ENCODE data around the gene SPATA20.

Gene SPATA20

DNA sequence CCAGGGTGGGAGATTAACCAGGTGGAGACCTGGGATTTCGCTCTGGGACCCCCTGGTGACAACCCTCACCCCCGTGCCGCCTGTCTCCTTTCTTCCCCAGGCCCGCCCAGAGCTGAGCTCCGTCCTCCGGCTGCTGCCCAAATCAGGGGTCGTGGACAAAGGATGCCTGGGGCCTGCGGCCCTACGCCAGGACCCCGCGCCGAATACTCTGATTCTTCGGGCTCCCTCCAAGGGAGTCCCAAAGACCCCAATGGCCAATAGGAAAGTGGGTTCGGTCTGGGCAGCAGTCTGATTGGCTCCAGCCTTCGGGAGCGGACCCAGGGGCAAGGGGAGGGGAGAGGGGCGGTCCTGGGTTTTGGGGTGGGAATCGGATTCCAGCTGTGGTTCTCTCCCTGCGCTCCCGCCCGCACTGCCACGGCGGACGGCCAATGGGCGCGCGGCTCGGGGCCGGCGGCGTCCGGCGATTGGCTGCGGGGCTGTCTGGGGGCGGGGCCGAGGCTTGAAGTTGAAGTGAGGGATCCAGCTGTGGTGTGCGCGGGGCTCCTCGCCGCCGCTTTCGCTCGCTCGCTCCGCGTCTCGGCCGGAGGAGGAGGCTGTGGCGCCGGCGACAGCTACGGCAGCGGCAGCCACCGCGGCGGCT lies 13.3 kb downstream of the SPATA20 start, which contains the start of gene CACNA1G:
Gene CACNA1G (plus strand): TSS at position 531 of the 640 bp plus-strand sequence. CDS start 745 bp downstream, outside the sequence.
- DNase-seq, result peak; percentile 72 to 97

DNA sequence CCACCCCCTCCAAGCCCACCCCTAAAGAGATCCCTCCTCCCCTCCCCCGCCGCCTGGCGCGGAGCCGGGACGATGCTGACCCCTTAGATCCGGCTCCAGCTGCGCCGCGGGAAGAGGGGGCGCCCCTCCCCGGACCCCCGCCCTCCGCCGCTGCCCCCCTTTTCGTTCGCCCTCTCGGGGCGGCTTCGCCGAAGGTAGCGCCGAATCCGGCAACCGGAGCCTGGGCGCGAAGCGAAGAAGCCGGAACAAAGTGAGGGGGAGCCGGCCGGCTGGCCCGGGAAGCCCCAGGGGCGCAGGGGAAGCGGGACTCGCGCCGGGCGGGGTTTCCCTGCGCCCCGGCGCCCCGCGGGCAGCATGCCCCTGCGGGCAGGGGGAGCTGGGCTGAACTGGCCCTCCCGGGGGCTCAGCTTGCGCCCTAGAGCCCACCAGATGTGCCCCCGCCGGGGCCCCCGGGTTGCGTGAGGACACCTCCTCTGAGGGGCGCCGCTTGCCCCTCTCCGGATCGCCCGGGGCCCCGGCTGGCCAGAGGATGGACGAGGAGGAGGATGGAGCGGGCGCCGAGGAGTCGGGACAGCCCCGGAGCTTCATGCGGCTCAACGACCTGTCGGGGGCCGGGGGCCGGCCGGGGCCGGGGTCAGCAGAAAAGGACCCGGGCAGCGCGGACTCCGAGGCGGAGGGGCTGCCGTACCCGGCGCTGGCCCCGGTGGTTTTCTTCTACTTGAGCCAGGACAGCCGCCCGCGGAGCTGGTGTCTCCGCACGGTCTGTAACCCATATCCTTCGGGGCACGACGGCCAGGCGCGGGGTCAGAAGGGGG lies 14.2 kb downstream of the SPATA20 start:
- peak in 1 of 2 experiments; percentile 58 for DNase-seq

DNA sequence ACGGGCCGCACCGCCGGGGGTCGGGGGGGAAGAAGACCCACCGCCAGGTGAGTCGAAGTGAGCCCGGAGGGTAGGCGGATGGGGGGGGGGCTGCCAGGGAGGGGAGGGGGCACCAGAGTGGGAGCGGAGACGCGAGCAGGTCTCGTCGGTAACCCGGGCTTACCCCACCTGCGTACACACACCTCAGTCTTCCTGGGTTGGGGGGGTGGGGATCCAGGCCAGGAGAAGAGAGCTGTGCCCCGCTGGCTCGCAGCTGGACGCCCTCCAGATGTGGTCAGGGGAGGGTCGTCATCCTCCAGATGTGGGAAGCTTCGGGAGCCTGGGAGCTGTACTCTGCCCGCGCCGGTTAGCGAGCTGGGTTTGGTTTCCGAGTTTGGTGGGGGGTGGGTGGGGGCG lies 14.8 kb downstream of the SPATA20 start:
- DNase-seq, result peak in 1 of 2 experiments; percentile 51

DNA sequence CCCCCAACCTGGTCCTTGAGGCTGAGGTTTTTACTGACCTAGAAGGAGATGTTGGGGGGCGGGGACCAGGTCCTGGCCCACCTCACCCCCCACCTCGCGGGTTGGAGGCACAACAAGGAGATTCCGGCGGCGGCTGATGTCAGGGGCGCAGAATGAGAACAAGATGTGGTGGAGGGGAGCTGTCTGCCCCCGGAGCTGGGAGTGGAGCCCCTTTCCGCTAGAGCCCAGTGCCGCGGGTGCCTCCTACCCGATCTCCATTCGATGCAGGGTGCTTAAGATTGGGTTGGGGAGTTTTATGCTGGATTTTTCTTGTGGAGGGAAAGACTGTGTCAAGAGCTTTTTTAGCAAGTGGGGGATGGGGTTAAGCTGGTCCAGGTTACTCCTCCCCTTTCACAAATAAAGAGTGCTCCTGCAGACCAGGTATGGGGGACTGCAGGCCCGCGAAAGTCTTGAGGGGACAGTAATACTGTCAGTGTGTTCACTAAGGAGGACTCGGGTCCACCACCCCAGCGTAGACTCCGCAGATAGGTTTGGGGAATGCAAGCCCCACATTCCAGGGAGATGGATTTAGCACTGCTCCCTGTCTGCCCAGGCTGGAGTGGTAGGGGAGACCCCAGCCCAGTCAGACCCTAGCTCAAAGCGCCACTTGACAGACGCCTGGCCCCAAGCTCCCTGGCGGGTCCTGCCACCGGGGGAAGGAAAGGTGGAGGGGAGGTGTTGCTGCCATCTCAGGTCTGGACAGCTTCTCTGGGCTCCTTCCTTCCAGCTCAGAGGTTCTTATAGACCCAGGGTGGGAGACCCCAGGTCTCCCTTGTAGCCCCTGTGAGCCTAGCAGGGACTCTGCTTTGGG lies 15.5 kb downstream of the SPATA20 start:
- no peak for DNase-seq

DNA sequence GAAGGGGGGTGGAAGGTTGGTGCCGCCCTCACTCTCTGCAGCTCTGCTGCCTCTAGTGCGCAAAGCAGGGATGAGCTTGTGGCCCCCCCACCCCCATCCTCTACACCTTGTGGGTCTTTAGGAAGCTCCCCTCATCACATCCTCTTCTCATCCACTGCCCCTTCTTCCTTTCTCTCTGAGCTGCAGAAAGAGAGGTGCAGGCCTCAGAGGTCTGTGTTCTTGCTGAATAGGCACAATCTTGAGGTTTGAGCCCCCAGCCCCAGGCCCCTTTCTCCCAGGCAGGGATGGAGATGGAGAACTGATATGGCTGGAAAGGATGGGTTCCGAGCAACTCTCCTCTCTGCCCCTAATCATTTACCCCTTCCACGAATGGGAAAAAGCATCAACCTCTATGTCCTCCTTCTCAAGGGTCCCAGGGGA lies 16.1 kb downstream of the SPATA20 start:
- DNase-seq, result no peak

DNA sequence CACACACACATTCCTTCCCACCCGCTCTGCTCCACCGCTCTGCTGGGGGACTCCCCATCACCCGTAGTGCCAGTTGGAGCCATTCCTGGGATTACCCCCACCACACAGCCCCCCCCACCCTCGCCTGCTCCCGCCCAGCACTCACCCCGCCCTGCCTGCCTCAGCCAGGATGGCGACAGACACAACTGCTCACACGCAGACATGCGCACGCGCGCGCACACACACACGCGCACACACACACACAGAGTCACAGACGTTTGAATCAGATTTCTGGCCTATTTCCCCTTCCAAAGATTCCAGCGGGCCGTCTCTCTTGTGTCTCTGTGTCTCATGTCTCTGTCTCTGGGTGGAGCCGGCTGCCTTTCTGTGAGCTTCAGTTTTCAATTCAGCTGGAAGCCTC lies 17.9 kb downstream of the SPATA20 start:
- peak; percentile 28 to 55 for DNase-seq

DNA sequence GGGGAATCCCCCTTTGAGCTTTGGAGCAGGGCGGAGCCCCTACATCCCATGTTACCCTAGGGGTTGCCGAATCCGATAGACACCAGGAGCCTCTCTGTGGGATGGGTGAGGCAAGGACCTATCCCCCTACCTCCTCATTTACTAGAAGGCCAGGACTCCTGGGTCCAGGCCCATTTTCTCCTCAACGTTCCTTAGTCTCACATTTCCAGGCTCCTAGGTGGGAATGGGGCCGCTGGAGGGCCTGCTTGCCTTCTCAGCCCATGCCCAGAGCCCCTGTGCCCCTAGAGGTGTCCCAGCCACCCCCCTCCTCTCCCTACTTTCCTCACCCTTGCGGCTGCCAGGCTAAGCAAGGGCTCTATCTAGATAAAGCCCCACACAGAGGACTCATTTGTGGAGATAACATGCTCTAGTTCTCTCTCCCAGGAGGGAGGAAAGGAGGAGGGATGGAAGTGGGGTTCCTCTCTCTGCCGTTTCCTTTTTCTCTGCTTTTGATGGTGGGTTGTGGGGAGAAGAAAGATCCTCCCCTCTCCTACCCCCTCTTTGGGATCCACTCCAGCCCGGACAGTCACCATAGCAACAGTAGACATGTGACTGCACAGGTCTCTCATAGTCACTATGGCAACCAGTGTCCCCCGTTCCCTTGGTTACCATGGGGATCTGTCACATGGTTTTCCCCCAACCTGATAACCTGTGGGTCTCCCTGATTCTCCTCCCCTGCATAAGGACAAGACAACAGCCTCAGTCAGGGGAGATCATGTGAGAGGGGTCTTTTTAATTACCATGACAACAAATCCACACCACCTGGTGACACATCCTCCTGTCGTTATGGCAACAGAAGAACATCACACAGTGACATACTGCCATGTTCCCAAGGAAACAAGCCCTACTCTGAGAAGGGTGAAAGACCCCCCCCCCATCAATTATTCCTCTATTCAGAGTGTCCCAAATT lies 18.7 kb downstream of the SPATA20 start:
- DNase-seq, result peak in 1 of 2 experiments; percentile 39

DNA sequence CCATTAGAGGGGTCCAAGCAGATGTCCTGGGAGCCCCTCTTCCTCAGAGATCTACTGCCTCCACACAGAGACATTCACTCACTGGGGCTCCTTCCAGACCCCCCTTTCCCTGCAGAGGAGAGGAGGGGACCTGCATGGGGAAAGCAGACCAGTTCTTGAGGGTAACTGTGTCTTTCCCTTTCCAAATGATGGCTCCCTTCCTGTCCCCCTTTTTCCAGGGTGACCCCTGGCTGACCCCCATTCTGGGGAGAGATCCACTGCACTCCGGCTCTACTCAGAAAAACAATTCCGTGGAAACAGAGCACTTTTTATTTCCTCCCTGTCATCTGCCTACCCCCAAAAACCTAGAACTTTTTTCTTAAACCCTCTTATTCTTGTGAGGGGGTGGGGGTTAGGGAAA lies 19.9 kb downstream of the SPATA20 start:
- DNase-seq, result no peak

DNA sequence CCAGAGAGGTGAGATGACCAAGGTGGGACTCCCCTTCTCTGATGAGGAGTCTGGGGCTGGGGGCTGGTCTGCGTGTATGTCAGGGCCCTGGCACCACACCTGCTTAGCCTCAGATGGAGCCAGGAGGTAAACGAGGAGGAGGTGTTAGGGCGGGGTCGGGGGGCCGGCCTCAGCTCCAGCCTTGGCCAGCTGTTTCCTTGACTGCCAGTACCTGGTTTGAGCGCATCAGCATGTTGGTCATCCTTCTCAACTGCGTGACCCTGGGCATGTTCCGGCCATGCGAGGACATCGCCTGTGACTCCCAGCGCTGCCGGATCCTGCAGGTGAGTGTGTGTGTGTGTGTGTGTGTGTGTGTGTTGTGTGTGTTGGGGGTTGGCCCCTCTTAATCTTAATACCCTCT lies 21.7 kb downstream of the SPATA20 start:
- no peak for DNase-seq

DNA sequence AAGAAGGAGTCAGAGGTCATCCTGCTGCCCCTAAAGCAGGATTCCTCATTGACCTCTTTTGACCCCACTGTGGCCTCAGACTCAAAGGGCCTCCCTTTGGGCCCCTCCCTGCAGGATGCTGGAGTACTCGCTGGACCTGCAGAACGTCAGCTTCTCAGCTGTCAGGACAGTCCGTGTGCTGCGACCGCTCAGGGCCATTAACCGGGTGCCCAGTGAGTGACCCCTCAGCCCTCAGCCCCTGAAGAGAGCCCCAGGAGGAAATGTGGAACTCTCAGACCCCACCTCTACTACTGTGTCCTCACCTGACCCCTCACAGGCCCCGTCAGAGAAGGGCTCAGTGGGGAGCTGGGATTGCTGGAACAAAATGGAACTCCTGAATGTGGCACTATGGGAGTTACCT lies 22.6 kb downstream of the SPATA20 start:
- no peak for DNase-seq

DNA sequence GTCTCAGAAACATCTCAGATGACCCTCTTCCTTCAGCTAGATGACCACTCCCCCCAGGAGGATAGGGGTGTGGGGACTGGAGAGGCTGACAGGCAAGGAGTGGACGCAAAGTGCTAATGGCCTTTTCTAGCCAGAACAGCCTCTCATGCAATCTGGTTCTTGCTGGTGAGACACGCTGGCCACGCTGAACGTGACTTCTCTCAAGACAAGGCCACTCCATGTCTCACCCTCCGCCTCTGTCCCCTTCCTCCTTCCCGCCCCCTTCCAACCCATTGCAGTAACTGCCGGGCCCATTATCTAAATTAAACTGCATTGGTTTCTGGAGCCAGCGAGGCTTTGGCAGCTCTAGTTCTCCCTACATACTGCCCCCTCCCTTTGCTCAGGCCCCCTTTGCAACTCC lies 23.1 kb downstream of the SPATA20 start:
- no peak for DNase-seq

DNA sequence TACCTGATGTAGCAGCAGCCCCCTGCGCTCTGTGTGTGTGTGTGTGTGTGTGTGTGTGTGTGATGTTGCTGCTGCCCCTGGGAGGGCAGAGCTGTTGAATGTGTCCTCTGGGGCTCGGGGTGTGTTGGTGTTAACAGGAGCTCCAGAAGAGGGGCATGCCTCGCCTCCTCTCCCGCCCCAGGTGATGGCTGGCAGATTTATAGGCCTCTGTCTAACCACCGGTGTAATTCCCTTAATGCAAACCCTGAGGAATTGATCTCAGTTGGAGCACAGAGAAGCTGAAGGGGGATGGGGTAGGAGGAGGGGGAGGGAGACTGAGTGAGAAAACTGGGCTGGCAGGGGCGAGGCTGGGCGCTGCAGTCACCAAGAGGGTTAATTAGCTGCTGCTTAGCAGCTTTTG lies 23.6 kb downstream of the SPATA20 start:
- DNase-seq, result peak in 1 of 2 experiments; percentile 39

DNA sequence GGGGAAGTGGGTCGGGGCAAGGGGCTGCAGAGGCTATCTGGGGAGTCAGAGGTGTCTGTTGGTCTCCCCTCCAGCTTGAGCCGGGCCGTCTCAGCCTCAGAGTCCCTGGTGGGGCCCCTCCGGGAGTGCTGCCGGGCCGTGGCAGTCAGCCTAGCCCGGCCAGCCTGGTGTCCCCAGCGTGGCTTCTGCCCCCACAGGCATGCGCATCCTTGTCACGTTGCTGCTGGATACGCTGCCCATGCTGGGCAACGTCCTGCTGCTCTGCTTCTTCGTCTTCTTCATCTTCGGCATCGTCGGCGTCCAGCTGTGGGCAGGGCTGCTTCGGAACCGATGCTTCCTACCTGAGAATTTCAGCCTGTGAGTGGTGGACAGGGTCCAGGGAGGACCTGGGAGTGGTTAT lies 24.7 kb downstream of the SPATA20 start:
- DNase-seq, result no peak

DNA sequence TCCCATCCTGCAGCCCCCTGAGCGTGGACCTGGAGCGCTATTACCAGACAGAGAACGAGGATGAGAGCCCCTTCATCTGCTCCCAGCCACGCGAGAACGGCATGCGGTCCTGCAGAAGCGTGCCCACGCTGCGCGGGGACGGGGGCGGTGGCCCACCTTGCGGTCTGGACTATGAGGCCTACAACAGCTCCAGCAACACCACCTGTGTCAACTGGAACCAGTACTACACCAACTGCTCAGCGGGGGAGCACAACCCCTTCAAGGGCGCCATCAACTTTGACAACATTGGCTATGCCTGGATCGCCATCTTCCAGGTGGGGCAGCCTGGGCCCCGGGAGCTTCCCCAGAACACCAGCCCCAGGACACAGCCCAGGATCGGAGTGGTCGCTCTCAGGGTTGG lies 25.6 kb downstream of the SPATA20 start:
- no peak for DNase-seq

DNA sequence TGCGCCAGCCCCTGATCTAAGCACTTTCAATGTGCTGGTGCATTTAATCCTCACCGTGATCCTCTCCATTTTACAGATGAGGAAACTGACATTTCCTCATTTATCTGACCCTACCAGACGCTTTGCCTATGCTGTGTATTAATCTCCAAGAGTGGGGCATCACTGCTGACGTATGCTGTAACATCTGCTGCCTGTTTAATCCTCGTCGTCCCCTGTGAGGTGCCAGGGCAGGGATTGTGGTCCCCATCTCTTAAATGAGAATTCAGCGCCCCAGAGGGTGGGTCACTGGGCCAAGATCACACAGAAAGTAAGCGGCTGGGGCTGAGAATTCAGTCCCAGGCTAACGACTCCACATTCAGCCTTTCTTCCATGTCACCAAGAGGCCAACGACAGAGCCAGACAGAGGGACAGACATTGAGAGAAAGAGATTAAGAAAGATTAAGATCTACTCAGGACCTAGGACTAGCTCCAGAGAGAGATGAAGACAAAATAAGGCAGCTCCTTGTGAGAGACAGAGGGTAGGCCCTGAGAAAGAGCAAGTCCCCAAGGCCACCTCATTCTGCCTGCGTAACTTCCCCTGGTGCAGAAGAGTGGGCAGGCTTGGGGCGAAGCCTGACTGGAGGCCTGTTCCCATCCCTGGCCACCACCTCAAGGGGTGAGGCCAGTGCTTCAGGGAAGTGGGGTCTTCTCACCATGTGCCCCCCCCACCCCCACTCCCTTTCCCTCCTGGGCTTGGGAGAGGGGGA lies 27.1 kb downstream of the SPATA20 start:
- DNase-seq, result no peak

DNA sequence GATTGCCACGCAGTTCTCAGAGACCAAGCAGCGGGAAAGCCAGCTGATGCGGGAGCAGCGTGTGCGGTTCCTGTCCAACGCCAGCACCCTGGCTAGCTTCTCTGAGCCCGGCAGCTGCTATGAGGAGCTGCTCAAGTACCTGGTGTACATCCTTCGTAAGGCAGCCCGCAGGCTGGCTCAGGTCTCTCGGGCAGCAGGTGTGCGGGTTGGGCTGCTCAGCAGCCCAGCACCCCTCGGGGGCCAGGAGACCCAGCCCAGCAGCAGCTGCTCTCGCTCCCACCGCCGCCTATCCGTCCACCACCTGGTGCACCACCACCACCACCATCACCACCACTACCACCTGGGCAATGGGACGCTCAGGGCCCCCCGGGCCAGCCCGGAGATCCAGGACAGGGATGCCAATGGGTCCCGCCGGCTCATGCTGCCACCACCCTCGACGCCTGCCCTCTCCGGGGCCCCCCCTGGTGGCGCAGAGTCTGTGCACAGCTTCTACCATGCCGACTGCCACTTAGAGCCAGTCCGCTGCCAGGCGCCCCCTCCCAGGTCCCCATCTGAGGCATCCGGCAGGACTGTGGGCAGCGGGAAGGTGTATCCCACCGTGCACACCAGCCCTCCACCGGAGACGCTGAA lies 28.7 kb downstream of the SPATA20 start:
- DNase-seq, result peak in 1 of 2 experiments; percentile 68

DNA sequence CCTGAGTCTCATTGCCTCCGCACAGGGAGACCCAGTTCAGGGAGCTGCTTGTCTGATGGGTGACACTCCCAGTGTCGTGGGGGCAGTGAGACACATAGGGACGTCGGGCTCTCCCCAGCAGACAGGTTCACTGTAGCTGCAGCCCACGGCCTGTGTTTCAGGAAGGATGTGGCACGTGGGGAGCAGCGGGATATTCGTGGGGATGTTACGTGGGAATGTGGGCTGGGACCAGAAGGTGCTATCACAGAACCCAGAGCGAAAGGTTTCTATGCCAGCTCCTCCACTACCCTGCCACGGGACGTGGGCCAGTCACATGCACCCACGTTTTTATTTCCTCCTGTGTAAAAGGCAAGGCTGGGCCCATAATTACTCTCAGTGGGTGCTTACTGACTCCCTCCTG lies 29.9 kb downstream of the SPATA20 start:
- DNase-seq, result no peak

DNA sequence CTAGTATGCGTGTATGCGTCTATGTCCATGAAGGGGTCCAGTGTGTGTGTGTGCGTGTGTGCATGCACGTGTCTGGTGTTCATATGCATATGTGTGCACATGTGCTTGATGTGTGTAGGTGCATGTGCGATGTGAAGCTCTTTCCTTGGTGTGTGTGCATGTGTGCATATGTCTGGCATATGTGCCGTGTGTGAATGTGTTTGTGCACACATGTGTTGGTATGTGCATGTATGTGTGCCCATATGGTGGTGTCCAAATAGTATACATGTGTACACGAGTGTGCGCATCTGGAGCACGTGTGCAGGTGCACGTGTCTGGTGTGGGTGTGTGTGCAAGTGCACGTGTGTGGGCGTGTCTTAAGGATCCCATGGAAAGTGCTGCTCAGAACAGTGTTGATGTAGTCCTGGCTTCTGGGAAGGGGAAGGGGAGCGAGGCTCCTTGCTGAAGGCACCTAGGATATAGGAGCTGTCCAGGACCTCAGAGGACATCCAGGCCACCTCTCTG lies 30.5 kb downstream of the SPATA20 start:
- no peak for DNase-seq

DNA sequence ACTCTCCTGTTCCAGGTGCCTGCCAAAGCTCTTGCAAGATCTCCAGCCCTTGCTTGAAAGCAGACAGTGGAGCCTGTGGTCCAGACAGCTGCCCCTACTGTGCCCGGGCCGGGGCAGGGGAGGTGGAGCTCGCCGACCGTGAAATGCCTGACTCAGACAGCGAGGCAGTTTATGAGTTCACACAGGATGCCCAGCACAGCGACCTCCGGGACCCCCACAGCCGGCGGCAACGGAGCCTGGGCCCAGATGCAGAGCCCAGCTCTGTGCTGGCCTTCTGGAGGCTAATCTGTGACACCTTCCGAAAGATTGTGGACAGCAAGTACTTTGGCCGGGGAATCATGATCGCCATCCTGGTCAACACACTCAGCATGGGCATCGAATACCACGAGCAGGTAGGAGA lies 31.2 kb downstream of the SPATA20 start:
- DNase-seq, result no peak

DNA sequence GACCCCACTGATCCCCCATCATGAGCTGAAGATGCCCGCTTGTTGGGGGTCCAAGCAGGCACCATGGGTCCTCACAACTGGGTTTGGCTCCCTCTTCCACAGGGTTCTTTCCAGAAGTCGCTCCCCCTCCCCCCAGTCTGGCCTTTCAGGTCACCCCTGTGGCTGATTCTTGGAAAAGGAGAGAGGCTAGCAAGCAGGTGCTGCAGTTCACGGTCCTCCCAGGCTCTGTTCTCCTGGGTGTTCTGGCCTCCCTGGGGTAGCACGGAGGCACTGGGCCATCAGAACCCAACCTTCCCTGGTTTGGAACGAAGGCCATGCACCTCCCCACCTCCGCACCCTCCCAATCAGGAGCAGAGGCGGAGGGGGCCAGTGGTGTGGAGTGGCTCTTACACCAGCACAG lies 32.4 kb downstream of the SPATA20 start:
- DNase-seq, result no peak

DNA sequence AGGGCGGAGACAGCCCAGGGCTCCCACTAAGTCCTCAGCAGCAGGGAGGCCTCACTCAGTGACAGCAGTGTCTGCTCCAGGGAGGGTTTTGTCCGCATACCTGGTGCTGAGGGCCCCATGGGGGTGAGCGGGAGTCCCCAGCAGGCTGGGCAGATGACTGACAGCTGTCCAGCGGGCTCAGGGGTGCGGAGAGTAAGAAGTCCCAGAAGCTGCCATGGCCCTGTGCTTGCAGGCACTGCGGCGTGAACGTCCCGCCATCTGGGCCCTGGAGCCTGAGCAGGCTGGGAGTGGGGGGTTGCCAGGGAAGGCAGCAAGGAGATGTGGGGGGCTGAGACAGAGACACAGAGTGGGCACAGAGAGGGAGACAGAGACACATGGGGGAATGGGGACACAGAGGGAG lies 33.7 kb downstream of the SPATA20 start:
- no peak for DNase-seq
